ENCODE results near the gene A3GALT2. TPM values are rescaled to one million over a fixed set of nuclear protein-coding genes. Genes with fewer than 3 reads are reported as not detected.

Gene A3GALT2
- total RNA-seq: not detected
- polyA plus RNA-seq: not detected
- long read RNA-seq, donor 1: 0 reads
- long read RNA-seq, donor 2: 0 reads
- long read RNA-seq, donor 3: 0 reads
- long read RNA-seq, donor 4: 0 reads
- long read RNA-seq, donor 5: 0 reads
- long read RNA-seq, donor 6: 0 reads
- long read RNA-seq, donor 7: 0 reads
- long read RNA-seq, donor 8: 0 reads
- long read RNA-seq, donor 9: 0 reads
- long read RNA-seq, donor 10: 0 reads

DNA sequence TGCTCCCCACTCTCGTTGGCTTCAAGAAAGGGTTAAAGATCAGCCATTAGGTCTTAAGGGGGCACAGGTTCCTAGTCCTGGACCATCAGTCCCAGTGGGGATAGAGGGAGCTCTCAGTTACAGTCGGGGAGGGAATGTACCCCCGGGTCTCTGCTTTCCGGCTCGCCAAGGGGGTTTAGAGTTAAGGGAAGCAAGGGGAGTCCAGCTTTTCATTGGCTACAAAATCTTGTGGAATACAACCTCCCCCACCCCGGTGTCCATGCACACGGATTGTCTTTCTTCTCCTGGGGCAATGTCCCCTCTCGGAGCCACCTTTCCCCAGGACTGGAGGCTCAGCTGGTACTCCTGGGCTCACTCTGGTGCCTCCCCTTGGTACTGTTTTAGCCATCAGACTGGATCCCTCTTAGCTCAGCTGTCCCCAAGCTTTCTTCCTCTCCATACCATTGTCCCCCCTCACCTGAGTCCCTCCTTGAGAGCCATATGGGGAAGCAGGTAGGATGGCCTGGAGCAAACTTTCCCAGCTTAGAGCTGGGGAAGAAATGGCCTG, at the start of gene A3GALT2:
Gene A3GALT2 (minus strand): TSS at position 480 of the 547 bp plus-strand sequence. CDS start 0 bp downstream, at position 480.
- 68 to 81% (median 72%) methylated on average over 8 of the region's 8 CpGs for WGBS, 5 donors
- H3K27me3 ChIP-seq: no peaks in the 10 kb centered on the region
- H3K36me3 ChIP-seq: peaks cover 30 to 47% (median 42%) of the 10 kb centered on the region in 4 donors
- peak within 1 kb of the TSS in 1 of 5 donors; percentile 0 for H3K27ac ChIP-seq
- intact Hi-C loops (cut with DNase I; ENCODE audit: low total_unique reads): no loop called here
- H3K4me3 ChIP-seq: no peak within 1 kb of the TSS
- DNase-seq: no peak
- peaks cover 0 to 10% (median 5%) of the 10 kb centered on the region in 4 donors for H3K4me1 ChIP-seq
- TF ChIP-seq POLR2AphosphoS5 (IDR thresholded peaks at IDR 0.05): no peak
- no peak for TF ChIP-seq EP300 (IDR thresholded peaks at IDR 0.05)
- H3K9me3 ChIP-seq: no peaks in the 10 kb centered on the region

DNA sequence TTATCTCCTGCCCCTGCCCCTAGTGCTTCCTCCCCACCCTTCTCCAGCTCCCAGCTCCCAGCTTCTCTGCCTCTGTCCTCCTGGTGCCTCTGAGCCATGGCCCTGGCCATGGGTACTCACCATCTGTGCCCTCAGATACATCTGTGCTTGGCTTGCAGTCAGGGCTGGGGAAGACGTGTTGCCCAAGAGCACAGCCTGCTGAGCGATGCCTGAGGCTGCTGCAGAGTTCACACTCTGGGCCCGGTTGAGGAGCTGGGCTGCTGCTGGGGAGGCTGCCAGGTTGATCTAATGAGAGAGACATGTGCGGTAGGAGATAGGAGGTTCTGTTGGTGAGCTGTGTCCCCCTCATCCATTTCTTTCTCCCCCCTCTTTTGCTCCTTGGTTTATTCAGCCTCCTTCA, 49.4 kb upstream of the A3GALT2 start:
- Histone ChIP-seq H3K4me1 (peaks cover 9 to 38% (median 31%) of the 10 kb centered on the region in 4 donors), H3K9me3 (no peaks in the 10 kb centered on the region), H3K4me3 (no peak overlapping the region), H3K27me3 (no peaks in the 10 kb centered on the region), H3K36me3 (peaks cover 0 to 61% (median 36%) of the 10 kb centered on the region in 4 donors), H3K27ac (no peak overlapping the region)
- TF ChIP-seq EP300 (IDR thresholded peaks at IDR 0.05): no peak
- TF ChIP-seq, protein P1, sequence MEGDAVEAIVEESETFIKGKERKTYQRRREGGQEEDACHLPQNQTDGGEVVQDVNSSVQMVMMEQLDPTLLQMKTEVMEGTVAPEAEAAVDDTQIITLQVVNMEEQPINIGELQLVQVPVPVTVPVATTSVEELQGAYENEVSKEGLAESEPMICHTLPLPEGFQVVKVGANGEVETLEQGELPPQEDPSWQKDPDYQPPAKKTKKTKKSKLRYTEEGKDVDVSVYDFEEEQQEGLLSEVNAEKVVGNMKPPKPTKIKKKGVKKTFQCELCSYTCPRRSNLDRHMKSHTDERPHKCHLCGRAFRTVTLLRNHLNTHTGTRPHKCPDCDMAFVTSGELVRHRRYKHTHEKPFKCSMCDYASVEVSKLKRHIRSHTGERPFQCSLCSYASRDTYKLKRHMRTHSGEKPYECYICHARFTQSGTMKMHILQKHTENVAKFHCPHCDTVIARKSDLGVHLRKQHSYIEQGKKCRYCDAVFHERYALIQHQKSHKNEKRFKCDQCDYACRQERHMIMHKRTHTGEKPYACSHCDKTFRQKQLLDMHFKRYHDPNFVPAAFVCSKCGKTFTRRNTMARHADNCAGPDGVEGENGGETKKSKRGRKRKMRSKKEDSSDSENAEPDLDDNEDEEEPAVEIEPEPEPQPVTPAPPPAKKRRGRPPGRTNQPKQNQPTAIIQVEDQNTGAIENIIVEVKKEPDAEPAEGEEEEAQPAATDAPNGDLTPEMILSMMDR (IDR thresholded peaks at IDR 0.05): no peak
- no peak for TF ChIP-seq POLR2AphosphoS5 (IDR thresholded peaks at IDR 0.05)
- no peak for TF ChIP-seq POLR2A (IDR thresholded peaks at IDR 0.05)
- WGBS, 5 donors: 69 to 79% (median 72%) methylated on average over 4 of the region's 4 CpGs
- intact Hi-C loops (cut with DNase I; ENCODE audit: low total_unique reads): no loop called here
- DNase-seq: no peak

- H3K9me3 ChIP-seq: no peaks in the 10 kb centered on the region
- H3K4me1 ChIP-seq: peaks cover 10 to 42% (median 36%) of the 10 kb centered on the region in 4 donors
- WGBS, 5 donors: 43 to 88% (median 83%) methylated on average over 2 of the region's 2 CpGs; no CpG with 5 or more reads in 1 of the 5 donors
- intact Hi-C loops (cut with DNase I; ENCODE audit: low total_unique reads): loop anchor here (10.0 kb wide), 1 partner anchor 95 kb away; no protein-coding TSS in a partner anchor
- H3K27me3 ChIP-seq: no peaks in the 10 kb centered on the region
- TF ChIP-seq POLR2A (IDR thresholded peaks at IDR 0.05) (no peak), EP300 (IDR thresholded peaks at IDR 0.05) (no peak), POLR2AphosphoS5 (IDR thresholded peaks at IDR 0.05) (no peak)
- TF ChIP-seq, protein P1 (IDR thresholded peaks at IDR 0.05): no peak
- H3K36me3 ChIP-seq: peaks cover 0 to 61% (median 36%) of the 10 kb centered on the region in 4 donors
- H3K4me3 ChIP-seq: no peak overlapping the region
- H3K27ac ChIP-seq: no peak overlapping the region
- DNase-seq: no peak
Observed at GRCh38 chr1:33369764-33370163, 48.9 kb upstream of the A3GALT2 start.

DNA sequence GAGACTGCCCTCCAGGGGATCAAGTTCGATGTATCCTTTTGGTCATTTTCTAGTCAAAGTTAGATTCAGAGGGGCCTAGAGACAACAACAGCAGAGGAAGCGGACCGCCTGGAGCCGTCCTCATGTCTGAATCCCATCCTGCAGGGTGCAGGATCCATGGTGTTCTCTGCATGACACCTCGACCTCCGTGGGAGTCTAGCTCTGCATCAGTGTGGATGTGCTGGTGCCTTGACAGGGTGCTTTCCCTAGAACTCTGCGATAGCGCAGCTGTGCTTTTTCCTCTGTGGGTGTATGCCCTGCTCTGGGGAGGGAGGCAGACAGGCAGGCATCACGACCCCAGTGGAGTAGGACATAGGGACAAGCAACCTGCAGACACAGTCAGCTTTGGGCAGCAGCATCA, 48.2 kb upstream of the A3GALT2 start:
- TF ChIP-seq, protein P1 (IDR thresholded peaks at IDR 0.05): no peak
- no peak for TF ChIP-seq EP300 (IDR thresholded peaks at IDR 0.05)
- Histone ChIP-seq H3K9me3 (no peaks in the 10 kb centered on the region), H3K4me3 (no peak overlapping the region), H3K27ac (no peak overlapping the region), H3K4me1 (peaks cover 17 to 45% (median 40%) of the 10 kb centered on the region in 4 donors), H3K27me3 (no peaks in the 10 kb centered on the region), H3K36me3 (peaks cover 0 to 60% (median 34%) of the 10 kb centered on the region in 4 donors)
- intact Hi-C loops (cut with DNase I; ENCODE audit: low total_unique reads): loop anchor here (10.0 kb wide), 1 partner anchor 96 kb away; no protein-coding TSS in a partner anchor
- DNase-seq: no peak
- WGBS, 5 donors: 80 to 92% (median 84%) methylated on average over 9 of the region's 9 CpGs

Data from stomach (tissue), 19 donors.